Measurements from ENCODE around the gene PRKD2. TPM values are rescaled to one million over a fixed set of nuclear protein-coding genes. Genes with fewer than 3 reads are reported as not detected.
A peak's percentile ranks its signal among the peaks of the same experiment; 100 is the strongest.

PRKD2 gene
- total RNA-seq, 5 donors from 2014 or later (not counting 1 experiment from before 2014, with no cell fraction given), result 121 to 145 (median 138) TPM

DNA sequence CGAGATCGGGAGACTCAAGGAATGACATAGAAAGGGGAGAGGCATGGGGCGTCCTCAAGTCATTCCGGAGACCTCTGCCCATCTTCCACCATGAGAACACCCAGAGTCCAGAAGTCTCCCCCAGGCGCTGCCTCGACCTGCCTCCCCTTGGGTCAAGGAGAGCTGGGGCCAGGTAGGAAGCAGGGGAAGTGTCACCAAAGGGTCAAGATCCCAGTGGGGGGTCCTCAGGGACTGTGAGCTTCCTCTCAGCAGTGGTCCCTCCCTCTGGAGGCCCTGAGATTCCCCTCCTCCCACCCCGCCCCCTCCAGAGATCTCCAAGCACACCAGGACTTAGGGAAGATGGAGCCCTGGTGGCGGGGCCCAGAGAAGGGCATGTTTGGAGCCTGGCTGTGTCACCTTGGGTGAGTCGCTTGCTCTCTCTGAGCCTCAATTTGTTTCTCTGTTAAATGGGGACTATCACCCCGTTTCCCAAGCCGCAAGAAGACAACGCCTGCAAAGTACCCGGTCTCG lies 56.9 kb downstream of the PRKD2 start:
- WGBS (ENCODE audit: insufficient coverage), result 6% methylated on average over 3 of the region's 14 CpGs
- ChIA-PET CTCF (interaction anchor here in 1 of 2 donors (0.6 kb wide), 1 partner anchor 35 kb away, joined by 3 read pairs; the partner anchor contains the start of gene PTGIR), POLR2A (no interaction called here)
- H3K36me3 ChIP-seq (ENCODE audit: control insufficient read depth in 2 of 2, extremely low read depth in 1 of 2, insufficient read depth in 1 of 2, low read length in 1 of 2), result no peaks in the 10 kb centered on the region
- peaks cover 17 to 25% of the 10 kb centered on the region in 2 donors for H3K27me3 Mint-ChIP-seq
- peak in 2 of 35 experiments; percentile 11 to 25 for DNase-seq
- H3K27ac ChIP-seq (ENCODE audit: low read length), result no peak overlapping the region
- peak overlapping the region; percentile 55 to 79 (median 62) for H3K4me3 Mint-ChIP-seq
- H3K4me1 Mint-ChIP-seq, result peaks cover 18 to 27% (median 23%) of the 10 kb centered on the region in 3 donors
- no peaks in the 10 kb centered on the region for H3K9me3 Mint-ChIP-seq
- H3K4me1 ChIP-seq (ENCODE audit: control insufficient read depth in 1 of 2, extremely low read depth in 1 of 2, insufficient read depth in 2 of 2, low read length in 2 of 2), result peaks cover 15 to 30% of the 10 kb centered on the region in 2 experiments
- no peaks in the 10 kb centered on the region for H3K36me3 Mint-ChIP-seq
- ATAC-seq (replicated peaks in 1 of 4), result no peak
- no peak overlapping the region for H3K27ac Mint-ChIP-seq
- H3K9me3 ChIP-seq, result no peaks in the 10 kb centered on the region
- H3K4me3 ChIP-seq (ENCODE audit: control insufficient read depth in 1 of 2, extremely low read depth in 1 of 2, low read length in 1 of 2), result peak overlapping the region; percentile 30 to 39
- H3K27me3 ChIP-seq (replicated peaks in 1 of 2; ENCODE audit: control insufficient read depth in 2 of 2, extremely low read depth in 1 of 2, insufficient read depth in 2 of 2, low read length in 1 of 2), result peaks cover 2 to 50% of the 10 kb centered on the region in 2 experiments

DNA sequence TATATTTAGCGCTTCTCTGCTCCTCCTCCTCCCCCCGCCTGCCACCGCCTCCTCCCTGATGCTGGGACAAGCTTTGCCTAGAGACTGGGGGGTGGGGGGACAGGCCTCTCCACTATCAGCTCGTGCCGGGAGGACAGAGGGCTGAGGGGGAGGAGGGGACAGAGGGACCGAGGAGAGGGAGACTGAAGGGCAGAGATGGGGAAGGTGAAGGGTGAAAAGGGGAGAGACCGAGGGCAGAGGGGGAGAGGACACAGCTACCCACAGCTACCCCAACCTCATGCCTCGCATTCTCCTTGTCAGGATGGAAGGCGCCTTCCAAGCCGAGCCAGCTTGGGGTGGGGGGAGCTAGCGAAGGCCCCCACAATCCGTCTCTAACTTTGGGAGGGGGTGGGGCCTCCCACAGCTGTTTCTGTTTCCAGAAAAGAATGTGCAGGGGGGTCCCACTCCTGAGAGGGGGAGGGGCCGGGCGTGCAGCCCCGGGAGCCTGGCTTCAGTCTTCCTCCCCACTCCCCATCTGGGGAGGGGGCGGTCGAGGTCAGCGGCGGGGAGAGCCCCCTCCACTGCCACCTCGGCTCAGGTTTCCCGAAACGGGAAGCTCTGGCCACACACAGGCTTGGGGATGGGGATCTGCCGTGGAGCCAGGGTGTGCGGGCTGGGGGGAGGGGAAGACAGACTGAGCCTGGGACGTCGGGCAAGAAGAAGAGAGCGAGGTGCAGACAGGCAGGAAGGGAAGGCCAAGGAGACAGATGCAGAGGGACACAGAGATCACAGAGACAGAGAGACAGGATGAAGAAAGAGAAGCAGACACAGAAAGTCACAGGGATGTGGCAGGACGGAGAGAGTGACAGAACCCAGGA lies 57.5 kb downstream of the PRKD2 start:
- DNase-seq, result peak in 1 of 35 experiments; percentile 28
- 11% methylated on average over 10 of the region's 28 CpGs for WGBS (ENCODE audit: insufficient coverage)
- no peaks in the 10 kb centered on the region for H3K36me3 Mint-ChIP-seq

DNA sequence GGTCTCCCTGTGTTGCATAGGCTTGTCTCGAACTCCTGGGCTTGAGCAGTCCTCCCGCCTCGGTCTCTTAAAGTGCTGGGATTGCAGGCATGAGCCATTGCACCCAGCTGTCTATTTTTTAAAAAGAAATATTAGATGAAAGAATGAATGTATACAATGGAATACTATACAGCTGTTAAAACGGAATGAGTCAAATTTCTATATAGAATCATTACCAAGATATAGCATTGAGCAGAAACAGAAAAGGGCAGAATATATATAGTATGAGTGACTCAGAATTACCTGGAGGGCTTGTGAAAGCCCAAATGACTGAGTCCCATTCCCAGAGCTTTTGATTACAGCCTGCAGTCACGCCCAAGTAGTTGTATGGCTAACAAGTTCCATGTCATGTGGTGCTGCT lies 60.4 kb downstream of the PRKD2 start:
- CTCF ChIA-PET, result interaction anchor here in 1 of 2 donors (0.8 to 1.1 kb wide), 3 partner anchors 12 to 184 kb away, joined by 3 to 5 read pairs (median 3); no protein-coding TSS in a partner anchor
- 80% methylated on average over 1 of the region's 5 CpGs for WGBS (ENCODE audit: insufficient coverage)

More for the DNA sequence above, 57.5 kb downstream of the PRKD2 start:
- H3K4me3 ChIP-seq (ENCODE audit: control insufficient read depth in 1 of 2, extremely low read depth in 1 of 2, low read length in 1 of 2), result peak overlapping the region in 1 of 2 donors; percentile 39
- peak overlapping the region; percentile 55 to 79 (median 62) for H3K4me3 Mint-ChIP-seq
- peaks cover 18 to 27% (median 23%) of the 10 kb centered on the region in 3 donors for H3K4me1 Mint-ChIP-seq
- no peaks in the 10 kb centered on the region for H3K9me3 Mint-ChIP-seq
- peaks cover 15 to 30% of the 10 kb centered on the region in 2 experiments for H3K4me1 ChIP-seq (ENCODE audit: control insufficient read depth in 1 of 2, extremely low read depth in 1 of 2, insufficient read depth in 2 of 2, low read length in 2 of 2)
- no peak overlapping the region for H3K27ac Mint-ChIP-seq
- peaks cover 17 to 29% of the 10 kb centered on the region in 2 donors for H3K27me3 Mint-ChIP-seq
- no peak overlapping the region for H3K27ac ChIP-seq (ENCODE audit: low read length)
- H3K27me3 ChIP-seq (replicated peaks in 1 of 2; ENCODE audit: control insufficient read depth in 2 of 2, extremely low read depth in 1 of 2, insufficient read depth in 2 of 2, low read length in 1 of 2), result peaks cover 2 to 56% of the 10 kb centered on the region in 2 experiments
- no peak for ATAC-seq (replicated peaks in 1 of 4)
- ChIA-PET POLR2A (interaction anchor here in 1 of 2 donors (0.6 kb wide), 1 partner anchor 253 kb away, joined by 3 read pairs; no protein-coding TSS in a partner anchor), CTCF (interaction anchor here (0.6 to 0.9 kb wide), 4 partner anchors 20 to 649 kb away, joined by 3 to 4 read pairs (median 3); partner anchors contain the start of gene PTGIR (in 1 of the 2))
- no peaks in the 10 kb centered on the region for H3K9me3 ChIP-seq
- no peaks in the 10 kb centered on the region for H3K36me3 ChIP-seq (ENCODE audit: control insufficient read depth in 2 of 2, extremely low read depth in 1 of 2, insufficient read depth in 1 of 2, low read length in 1 of 2)

DNA sequence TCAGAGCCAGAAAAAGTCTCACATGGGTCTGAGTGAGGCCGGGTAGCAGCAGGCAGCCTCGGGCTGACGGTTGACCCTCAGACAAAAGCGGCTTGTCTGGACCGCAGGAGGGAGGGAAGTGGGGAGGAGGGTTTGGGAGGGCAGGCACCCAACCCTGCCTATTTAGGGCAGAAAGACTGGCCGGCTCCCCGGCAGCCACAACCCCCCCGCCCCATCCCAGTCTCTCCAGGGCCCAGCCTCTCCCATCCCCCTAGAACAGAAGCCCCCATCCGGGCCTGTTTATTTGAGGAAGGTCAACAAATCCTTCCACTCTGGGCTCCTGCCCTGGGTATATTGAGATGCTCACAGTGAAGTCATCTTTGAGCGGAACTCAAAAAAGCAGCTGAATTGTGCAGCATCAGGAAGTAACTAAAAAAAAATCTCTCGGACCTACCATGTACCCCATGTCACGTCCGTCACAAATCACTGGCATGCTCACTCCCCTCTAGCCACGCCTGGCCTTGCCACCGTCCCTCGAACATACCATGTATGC lies 62.2 kb downstream of the PRKD2 start:
- Histone ChIP-seq H3K4me1 (ENCODE audit: control insufficient read depth in 1 of 2, extremely low read depth in 1 of 2, insufficient read depth in 2 of 2, low read length in 2 of 2) (peaks cover 3 to 8% of the 10 kb centered on the region in 2 experiments), H3K36me3 (ENCODE audit: control insufficient read depth in 2 of 2, extremely low read depth in 1 of 2, insufficient read depth in 1 of 2, low read length in 1 of 2) (no peaks in the 10 kb centered on the region), H3K4me3 (ENCODE audit: control insufficient read depth in 1 of 2, extremely low read depth in 1 of 2, low read length in 1 of 2) (no peak overlapping the region), H3K27ac (ENCODE audit: low read length) (no peak overlapping the region), H3K9me3 (no peaks in the 10 kb centered on the region), H3K27me3 (replicated peaks in 1 of 2; ENCODE audit: control insufficient read depth in 2 of 2, extremely low read depth in 1 of 2, insufficient read depth in 2 of 2, low read length in 1 of 2) (peaks cover 5 to 79% of the 10 kb centered on the region in 2 experiments)
- H3K36me3 Mint-ChIP-seq, result no peaks in the 10 kb centered on the region
- no peaks in the 10 kb centered on the region for H3K9me3 Mint-ChIP-seq
- no peak overlapping the region for H3K4me3 Mint-ChIP-seq
- ChIA-PET CTCF (no interaction called here), POLR2A (no interaction called here)
- DNase-seq (no peak), ATAC-seq (replicated peaks in 1 of 4) (no peak)
- peak overlapping the region in 1 of 2 donors; percentile 29 for H3K27ac Mint-ChIP-seq
- peaks cover 1 to 10% (median 10%) of the 10 kb centered on the region in 3 donors for H3K4me1 Mint-ChIP-seq
- peaks cover 26 to 60% of the 10 kb centered on the region in 2 donors for H3K27me3 Mint-ChIP-seq
- 81% methylated on average over 7 of the region's 16 CpGs for WGBS (ENCODE audit: insufficient coverage)

More for the DNA sequence above, 60.4 kb downstream of the PRKD2 start:
- Histone ChIP-seq H3K4me3 (ENCODE audit: control insufficient read depth in 1 of 2, extremely low read depth in 1 of 2, low read length in 1 of 2) (no peak overlapping the region), H3K36me3 (ENCODE audit: control insufficient read depth in 2 of 2, extremely low read depth in 1 of 2, insufficient read depth in 1 of 2, low read length in 1 of 2) (no peaks in the 10 kb centered on the region), H3K27ac (ENCODE audit: low read length) (no peak overlapping the region), H3K27me3 (replicated peaks in 1 of 2; ENCODE audit: control insufficient read depth in 2 of 2, extremely low read depth in 1 of 2, insufficient read depth in 2 of 2, low read length in 1 of 2) (peaks cover 2 to 78% of the 10 kb centered on the region in 2 experiments), H3K4me1 (ENCODE audit: control insufficient read depth in 1 of 2, extremely low read depth in 1 of 2, insufficient read depth in 2 of 2, low read length in 2 of 2) (peaks cover 12 to 23% of the 10 kb centered on the region in 2 experiments), H3K9me3 (no peaks in the 10 kb centered on the region)
- no peaks in the 10 kb centered on the region for H3K9me3 Mint-ChIP-seq
- peaks cover 11 to 20% (median 14%) of the 10 kb centered on the region in 3 donors for H3K4me1 Mint-ChIP-seq
- no peak for ATAC-seq (replicated peaks in 1 of 4)
- H3K4me3 Mint-ChIP-seq, result no peak overlapping the region
- no peak for DNase-seq
- peaks cover 21 to 48% of the 10 kb centered on the region in 2 donors for H3K27me3 Mint-ChIP-seq
- H3K27ac Mint-ChIP-seq, result no peak overlapping the region
- H3K36me3 Mint-ChIP-seq, result no peaks in the 10 kb centered on the region
- POLR2A ChIA-PET, result interaction anchor here in 1 of 2 donors (0.5 kb wide), 1 partner anchor 1642 kb away, joined by 11 read pairs; no protein-coding TSS in a partner anchor

DNA sequence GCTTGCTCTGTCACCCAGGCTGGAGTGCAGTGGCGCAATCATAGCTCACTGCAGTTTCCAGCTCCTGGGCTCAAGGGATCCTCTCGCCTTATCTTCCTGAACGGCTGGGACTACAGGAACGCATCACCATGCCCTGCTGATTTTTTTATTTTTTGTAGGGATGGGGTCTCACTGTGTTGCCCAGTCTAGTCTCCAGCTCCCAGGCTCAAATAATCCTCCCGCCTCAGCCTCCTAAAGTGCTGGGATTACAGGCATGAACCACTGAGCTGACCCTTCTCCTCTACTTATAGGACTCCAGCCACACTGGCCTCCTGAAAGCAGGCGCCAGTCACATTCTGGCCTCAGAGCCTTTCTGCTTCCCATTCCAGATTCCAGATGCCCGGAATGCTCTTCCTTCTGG lies 66.5 kb downstream of the PRKD2 start:
- ChIA-PET CTCF (interaction anchor here (0.5 kb wide), 2 partner anchors 69 to 158 kb away, joined by 5 to 6 read pairs; no protein-coding TSS in a partner anchor), POLR2A (no interaction called here)
- Histone ChIP-seq H3K4me3 (ENCODE audit: control insufficient read depth in 1 of 2, extremely low read depth in 1 of 2, low read length in 1 of 2) (no peak overlapping the region), H3K4me1 (ENCODE audit: control insufficient read depth in 1 of 2, extremely low read depth in 1 of 2, insufficient read depth in 2 of 2, low read length in 2 of 2) (peaks cover 2 to 10% of the 10 kb centered on the region in 2 experiments), H3K36me3 (ENCODE audit: control insufficient read depth in 2 of 2, extremely low read depth in 1 of 2, insufficient read depth in 1 of 2, low read length in 1 of 2) (no peaks in the 10 kb centered on the region), H3K27me3 (replicated peaks in 1 of 2; ENCODE audit: control insufficient read depth in 2 of 2, extremely low read depth in 1 of 2, insufficient read depth in 2 of 2, low read length in 1 of 2) (peaks cover 11 to 66% of the 10 kb centered on the region in 2 experiments), H3K27ac (ENCODE audit: low read length) (no peak overlapping the region), H3K9me3 (peaks cover 3% of the 10 kb centered on the region)
- 90% methylated on average over 4 of the region's 7 CpGs for WGBS (ENCODE audit: insufficient coverage)
- Mint-ChIP-seq H3K36me3 (no peaks in the 10 kb centered on the region), H3K4me1 (peaks cover 6 to 13% (median 10%) of the 10 kb centered on the region in 3 donors), H3K27me3 (peaks cover 21 to 56% of the 10 kb centered on the region in 2 donors), H3K27ac (peak overlapping the region in 1 of 2 donors; percentile 52), H3K9me3 (no peaks in the 10 kb centered on the region), H3K4me3 (peak overlapping the region in 1 of 3 donors; percentile 56)
- no peak for ATAC-seq (replicated peaks in 1 of 4)
- DNase-seq, result no peak

Data from T-cell (primary cell).